Midbrain (tissue), 1 donor: ENCODE results near the gene METTL2B.
"Not testable (repeated sequence)": the region's sequence is repeated elsewhere in the genome, so short reads cannot be mapped to it uniquely, and the experiment has no call there.

Experiments used
- DNase-seq: peaks from one replicate; lab custom pipeline; 2025; lab: John Stamatoyannopoulos, UW

METTL2B gene

DNA sequence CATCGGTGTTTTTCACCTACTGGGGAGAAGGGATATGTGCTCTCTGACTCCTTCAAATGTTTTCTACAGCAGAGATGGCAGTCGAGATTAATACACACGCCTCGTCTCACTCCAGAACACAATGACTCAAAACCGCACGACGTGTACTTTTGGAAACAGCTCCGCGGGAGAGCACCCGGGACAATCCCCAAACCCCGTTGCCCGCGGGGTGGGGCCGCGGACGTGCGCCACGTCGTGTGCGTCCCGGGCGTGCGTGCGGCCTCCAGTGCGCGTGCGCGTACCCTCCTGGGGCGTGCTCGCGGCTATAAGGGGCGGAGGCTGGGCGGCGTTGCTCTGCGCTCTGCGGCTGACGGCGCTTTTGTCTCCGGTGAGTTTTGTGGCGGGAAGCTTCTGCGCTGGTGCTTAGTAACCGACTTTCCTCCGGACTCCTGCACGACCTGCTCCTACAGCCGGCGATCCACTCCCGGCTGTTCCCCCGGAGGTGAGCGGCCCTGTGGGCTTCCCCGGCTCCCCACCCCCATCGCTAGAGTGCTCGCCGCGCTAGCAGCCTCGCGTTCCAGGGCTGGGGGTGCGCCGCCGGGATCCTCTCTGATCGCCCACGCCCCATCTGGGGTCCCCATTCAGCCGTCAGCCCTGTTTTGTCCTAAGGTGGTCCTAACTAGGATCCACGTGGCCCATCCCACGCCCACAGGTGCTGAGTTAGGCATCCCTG, 20.8 kb upstream of the METTL2B start, which contains the start of gene HILPDA:
Gene HILPDA (plus strand): TSS at position 336 of the 712 bp plus-strand sequence. CDS start 1,391 bp downstream, outside the sequence.
- peak; percentile 91 for DNase-seq

DNA sequence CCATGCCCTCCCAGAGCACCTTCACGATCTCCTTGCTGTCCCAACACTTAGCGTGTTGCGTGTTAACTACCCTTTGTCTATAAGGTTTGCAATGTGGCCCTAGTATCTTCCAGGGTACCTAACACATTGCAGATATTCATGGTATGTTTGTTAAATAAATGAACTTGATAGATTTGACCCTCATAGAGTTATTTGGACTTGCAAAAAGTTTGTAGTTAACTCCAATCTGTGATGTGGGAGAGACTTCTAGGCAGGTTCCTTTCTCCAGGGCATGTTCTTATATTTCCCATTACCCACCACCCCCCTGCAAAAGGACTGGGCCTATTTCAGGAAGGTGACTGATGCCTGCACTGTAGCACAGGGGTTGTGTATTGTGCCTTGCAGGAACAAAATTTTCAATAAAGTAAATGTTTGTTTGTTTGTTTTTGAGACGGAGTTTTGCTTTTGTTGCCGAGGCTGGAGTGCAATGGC, 20.3 kb upstream of the METTL2B start:
- no peak for DNase-seq

DNA sequence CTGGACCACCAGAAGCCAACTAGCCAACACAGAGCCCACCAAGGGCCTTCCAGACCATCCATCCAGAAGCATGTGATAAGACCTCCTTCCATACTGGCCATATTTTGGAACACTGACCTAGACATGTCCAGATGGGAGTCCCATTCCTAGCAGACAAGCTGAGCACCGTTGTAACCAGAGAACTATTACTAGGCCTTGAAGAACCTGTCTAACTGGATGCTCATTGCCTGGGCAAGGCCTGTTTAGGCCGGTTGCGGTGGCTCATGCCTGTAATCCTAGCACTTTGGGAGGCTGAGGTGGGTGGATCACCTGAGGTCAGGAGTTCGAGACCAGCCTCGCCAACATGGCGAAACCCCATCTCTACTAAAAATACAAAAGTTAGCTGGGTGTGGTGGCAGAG, 19.2 kb upstream of the METTL2B start:
- not testable (repeated sequence) for DNase-seq

DNA sequence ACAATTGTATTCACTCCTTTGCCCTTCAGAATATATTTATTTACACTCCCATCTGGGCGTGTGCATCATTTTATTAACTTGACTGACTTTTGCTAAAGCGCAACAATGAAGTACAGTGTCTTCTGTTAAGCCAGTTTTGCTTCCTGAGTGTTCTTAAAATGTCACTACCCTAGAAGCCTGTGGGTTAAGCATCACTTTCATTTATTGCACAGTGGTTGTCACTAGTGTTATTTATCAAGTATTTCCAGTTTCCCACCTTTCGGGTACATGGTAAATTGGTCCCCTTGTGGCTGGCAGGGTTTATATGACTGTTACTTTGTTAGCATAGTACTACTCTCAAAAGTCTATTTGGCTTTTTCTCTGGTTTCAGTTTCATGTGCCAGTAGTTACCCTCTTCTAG, 17.6 kb upstream of the METTL2B start:
- DNase-seq, result no peak

DNA sequence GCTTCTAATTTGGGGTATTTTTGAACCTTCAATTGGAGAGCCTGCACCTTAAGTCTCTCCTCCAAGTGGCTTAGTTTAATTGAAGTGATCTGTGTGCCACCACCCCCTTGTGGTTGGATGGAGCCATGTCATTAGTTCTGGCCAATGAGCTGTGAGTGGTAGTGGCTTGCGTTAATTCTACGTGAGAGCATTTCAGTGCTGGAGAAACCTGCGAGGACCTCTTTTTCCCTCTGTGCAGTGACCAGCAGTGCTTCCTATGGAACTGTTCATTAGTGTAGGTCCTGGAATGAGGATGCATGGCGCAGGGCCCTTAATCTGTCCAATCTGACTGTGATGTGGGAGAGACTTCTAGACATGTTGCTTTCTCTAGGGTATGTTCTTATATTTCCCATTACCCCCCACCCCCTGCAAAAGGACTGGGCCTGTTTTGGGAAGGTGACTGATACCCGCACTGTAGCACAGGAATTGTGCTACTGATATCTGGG, 17.1 kb upstream of the METTL2B start:
- peak; percentile 74 for DNase-seq

DNA sequence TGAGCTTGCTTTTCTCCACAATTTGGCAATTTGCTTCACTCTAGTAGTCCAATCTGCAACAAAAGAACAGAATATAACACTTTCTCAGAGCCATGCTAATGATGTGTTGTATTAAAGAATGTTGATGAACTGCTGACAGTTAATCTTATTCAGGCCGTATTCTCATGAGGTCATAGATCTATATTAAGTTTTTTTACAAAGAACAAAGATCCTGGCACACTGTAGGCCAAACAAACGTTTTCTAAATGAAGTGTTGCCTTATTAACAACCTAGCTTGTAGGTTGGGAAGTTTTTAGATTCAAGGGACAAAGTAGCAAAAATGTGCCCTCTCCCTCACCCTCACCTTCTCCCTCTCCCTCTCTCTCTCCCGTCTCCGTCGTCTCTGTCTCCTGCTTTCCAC, 14.1 kb upstream of the METTL2B start:
- no peak for DNase-seq

DNA sequence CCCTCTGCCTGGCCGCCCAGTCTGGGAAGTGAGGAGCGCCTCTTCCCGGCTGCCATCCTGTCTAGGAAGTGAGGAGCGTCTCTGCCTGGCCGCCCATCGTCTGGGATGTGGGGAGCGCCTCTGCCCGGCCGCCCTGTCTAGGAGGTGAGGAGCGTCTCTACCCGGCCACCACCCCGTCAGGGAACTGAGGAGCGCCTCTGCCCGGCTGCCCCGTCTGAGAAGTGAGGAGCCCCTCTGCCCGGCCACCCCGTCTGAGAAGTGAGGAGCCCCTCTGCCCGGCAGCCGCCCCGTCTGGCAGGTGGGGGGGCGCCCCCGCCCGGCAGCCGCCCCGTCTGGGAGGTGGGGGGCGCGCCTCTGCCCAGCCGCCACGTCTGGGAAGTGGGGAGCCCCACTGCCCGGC, 13.2 kb upstream of the METTL2B start:
- not testable (repeated sequence) for DNase-seq

DNA sequence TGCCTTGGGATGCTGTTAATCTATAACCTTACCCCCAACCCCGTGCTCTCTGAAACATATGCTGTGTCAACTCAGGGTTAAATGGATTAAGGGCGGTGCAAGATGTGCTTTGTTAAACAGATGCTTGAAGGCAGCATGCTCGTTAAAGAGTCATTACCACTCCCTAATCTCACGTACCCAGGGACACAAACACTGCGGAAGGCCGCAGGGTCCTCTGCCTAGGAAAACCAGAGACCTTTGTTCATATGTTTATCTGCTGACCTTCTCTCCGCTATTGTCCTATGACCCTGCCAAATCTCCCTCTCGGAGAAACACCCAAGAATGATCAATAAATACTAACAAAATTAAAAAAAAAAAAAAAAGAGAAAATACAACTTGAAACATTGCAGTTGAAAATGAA, 12.6 kb upstream of the METTL2B start:
- DNase-seq, result not testable (repeated sequence)

DNA sequence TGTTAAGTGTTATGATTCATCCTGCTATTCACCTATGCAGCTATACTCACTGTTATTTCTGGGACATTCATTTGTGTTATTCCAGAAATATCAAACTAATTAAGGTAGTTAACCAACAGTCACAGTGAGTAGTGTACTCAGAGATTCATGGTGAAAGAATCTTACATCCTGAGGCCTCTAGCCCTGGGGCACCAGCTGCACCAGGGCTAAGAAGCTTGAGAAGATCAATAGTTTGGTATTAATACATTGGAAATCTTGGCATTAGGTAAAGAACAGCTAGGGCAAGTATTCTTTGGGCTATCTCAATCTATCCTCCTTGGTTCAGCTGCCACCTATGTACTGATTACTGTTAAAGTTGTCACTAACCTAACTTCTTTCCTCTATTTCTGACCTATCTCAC, 9.7 kb upstream of the METTL2B start:
- DNase-seq, result not testable (repeated sequence)

DNA sequence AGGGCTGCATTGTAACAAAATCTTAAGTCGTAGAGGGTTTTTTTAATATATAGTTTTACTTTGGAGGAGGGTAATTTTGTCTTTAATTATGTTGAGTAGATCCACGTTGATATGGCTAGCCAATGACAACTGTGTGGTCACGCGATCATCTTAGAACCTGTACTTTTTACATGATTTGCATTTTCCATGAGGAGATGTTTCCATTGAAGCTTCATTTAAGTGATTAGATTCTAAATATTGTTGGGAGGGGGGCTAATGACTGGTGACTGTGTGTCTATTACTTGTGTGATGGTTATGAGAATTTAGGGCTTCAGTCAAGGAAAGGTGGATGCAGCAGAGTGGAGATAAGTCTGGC, 765 bp downstream of the METTL2B start:
- DNase-seq, result not testable (repeated sequence)

DNA sequence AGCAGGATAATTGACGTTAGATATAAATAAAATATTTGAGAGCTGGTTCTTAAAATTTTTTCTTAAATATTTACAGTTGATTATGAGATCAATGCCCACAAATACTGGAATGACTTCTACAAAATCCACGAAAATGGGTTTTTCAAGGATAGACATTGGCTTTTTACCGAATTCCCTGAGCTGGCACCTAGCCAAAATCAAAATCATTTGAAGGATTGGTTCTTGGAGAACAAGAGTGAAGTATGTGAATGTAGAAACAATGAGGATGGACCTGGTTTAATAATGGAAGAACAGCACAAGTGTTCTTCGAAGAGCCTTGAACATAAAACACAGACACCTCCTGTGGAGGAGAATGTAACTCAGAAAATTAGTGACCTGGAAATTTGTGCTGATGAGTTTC, 2.5 kb downstream of the METTL2B start:
- not testable (repeated sequence) for DNase-seq

DNA sequence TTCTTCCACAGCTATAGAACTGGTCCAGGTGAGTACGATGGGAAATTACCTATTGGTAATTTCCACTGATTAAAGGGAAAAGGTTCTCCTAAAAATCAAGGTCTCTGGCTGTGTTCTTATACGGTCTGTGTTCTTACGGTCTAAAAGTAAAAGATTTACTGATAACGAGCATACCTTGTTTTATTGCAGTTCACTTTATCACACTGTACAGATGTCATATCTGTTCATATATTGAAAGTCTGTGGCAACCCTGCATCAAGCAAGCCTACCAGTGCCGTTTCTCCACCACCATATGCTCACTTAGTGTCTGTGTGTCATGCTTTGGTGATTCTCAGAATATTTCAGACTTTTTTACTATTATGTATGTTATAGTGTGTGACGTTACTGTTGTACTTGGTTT, 11.6 kb downstream of the METTL2B start:
- DNase-seq, result not testable (repeated sequence)

DNA sequence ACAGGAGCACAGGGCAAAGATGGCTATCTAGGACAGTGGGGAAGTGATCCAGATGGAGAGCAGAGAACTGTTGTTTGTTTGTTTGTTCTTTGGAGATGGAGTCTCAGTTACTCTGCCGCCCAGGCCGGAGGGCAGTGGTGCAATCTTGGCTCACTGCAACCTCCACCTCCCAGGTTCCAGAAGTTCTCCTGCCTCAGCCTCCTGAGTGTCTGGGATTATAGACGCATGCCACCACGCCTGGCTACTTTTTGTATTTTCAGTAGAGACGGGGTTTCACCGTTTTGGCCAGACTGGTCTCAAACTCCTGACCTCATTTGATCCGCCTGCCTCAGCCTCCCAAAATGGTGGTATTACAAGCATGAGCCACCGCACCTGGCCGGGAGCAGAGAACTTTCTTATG, 20.9 kb downstream of the METTL2B start:
- DNase-seq, result no peak

DNA sequence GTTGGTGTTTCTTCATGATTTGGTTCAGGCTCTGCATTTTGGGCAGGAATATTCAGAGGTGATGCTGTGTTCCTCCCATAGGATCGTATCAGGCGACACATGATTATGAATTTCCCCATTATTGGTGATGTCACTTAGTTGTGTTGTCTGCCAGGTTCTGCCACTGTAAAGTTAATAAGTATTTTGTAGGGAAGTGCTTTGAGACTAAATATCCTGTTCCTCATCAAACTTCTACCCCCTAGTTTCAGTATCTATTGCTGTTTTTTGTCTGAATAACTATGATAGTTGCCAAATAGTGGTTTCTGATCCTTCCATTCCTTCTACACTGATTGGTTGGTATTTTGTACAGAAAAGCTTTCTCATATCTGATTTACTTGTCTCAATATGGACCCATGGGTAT, 28.9 kb downstream of the METTL2B start:
- not testable (repeated sequence) for DNase-seq

DNA sequence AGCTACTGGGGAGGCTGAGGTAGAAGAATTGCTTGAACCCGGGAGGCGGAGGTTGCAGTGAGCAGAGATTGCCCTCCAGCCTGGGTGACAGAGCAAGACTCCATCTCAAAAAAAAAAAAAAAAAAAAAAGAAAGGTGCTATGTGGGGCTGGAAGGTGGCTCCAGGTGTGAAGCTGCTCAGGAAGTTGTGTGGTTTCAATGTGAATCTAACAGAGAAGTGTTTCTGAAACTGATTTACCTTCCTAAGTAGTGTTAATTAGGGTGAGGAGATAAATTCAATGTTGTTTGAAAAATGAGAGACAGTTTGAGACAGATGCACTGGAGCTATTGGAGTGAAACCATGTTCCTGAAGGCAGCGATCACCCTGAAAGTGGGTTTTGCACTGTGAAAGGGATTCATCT, 30.3 kb downstream of the METTL2B start:
- not testable (repeated sequence) for DNase-seq

DNA sequence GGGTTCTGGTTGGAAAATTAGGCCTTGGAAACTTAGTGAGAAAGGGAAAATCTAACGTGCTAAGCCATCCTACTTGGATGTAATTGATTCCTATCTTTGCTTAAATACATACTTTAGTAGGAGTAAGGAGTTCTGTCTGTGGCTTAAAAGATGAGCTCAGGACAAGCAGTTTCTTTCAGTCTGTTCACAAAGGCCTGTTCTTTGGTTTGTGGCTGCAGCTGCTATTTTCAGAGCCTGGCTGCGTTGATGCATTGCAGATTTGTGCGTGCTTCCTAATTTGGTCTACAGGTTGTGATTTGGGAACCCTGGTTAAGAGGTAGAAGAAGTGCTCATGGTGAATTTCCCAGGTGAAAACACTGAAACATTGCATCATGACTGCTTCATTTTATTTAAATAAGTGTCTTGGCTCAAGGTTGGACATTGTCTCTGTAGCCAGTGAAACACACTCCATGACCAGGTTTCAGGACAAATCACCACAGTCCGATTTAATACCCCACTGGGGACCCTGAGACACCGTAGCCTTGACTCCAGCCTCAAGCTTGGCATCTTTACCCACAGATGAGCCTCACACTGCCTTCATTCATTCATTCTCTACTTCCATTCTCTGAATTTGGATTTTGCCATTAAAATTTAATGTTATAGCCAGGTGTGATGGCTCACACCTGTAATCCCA, 30.9 kb downstream of the METTL2B start:
- peak; percentile 25 for DNase-seq

DNA sequence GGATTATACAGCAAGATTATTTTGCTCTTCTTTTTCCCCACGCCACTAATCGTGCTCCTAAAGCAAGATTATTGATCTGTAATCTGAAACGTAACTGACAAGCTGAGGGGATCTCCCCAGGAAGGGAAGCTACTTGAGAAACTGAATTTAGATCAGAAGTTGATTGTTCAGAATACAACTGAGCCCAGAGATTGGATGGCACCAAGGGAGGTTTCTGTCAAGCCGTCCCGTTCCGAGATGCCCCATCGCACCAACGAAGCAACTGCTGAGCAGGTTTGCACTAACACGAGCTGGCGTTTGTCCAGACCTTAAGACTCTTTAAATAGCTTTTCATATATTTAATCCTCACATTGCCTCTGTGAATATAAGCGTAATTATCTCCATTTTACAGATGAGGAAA, 35.1 kb downstream of the METTL2B start:
- DNase-seq, result not testable (repeated sequence)

DNA sequence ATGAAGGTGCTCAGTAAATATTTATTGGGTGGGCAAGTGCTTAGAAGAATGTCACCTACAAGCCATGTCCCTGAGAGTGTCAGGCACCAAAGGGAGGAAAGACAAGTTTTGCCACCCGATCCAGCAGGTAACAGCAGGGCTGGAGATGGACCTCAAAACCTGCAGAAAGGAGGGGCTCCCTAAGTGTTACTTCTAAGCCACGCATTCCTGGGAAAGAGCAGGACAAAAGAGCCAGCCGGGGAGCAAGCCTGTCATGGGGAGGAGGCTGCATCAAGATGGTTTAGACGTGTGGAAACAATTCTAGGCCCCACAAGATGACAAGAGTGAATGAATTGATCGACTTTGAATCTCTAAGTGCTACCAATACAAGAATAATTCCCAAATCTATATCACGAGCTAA, 38.7 kb downstream of the METTL2B start:
- not testable (repeated sequence) for DNase-seq

DNA sequence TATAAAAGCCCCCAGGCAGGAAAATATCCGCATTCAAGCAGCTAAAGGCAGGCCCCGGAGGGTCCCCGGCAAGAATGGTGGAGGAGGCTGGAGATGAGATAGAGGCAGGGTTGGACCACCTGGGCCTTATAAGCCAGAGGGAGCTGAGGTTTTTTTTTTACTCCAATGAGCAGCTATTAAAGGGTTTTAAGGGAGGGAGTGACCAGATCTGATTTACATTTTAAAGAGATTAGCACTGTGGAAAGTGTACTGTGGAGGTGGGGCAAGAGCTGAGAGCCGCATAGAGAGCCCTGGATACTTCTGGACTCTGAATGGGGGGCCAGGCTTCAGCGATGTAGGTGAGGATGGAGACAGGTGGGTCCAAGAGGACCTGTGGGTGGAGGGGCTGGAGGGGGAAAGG, 40.5 kb downstream of the METTL2B start:
- not testable (repeated sequence) for DNase-seq

DNA sequence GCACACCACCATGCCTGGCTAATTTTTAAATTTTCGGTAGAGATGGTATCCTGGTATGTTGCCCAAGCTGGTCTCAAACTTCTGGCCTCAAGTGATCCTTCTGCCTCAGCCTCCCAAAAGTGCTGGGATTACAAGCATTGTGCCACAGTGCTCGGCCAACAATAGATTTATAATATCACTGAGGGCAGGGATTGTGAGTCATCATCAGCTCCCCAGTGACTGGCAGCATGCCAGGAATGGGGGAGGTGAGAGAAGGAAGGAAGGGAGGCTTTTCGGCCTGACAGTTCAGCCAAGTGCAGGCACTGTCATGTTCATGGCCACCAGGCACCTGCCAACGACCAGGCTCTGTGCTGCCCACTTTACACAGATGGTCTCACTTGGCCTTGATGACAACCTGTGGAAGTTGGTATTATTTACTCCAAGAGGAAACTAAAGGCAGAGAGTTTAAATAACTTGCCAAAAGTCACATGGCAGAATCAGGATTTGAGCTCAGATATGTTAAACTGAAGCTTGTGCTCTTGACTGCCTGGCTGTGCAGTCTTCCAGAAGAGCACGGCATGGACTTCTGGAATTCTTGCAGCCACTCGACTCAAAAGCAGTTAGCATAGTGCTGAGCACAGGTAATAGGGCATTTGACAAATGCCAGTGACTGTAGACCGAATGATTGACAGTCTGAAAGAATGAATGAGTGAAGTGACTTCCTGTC, 46.8 kb downstream of the METTL2B start:
- not testable (repeated sequence) for DNase-seq

DNA sequence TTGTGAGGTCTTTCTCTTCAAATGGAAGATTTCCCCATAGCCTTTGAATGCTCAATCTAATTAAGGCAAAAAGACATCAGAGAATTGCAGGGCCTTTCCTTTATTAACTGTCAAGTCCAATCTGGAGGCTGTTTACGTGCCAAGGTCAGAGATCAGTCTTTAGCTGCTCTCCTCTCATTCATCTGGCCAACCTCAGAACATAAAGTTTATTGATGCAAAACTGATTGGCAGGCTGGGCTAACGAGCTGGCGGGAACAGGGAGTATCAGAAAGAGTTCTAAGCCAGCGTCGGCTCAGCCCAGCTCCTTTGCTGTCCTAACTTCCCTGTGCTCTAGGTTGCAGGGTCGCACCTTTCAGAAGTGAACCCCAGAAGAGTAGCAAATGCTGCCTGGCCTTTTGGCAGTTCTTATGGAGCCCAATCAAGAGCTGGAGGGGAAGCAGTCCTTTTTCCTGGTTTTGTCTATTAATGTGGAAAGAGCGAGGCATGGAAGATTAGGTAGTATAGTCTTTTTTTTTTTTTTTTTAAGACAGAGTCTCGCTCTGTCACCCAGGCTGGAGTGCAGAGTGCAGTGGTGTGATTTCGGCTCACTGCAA, 47.5 kb downstream of the METTL2B start:
- DNase-seq, result not testable (repeated sequence)

DNA sequence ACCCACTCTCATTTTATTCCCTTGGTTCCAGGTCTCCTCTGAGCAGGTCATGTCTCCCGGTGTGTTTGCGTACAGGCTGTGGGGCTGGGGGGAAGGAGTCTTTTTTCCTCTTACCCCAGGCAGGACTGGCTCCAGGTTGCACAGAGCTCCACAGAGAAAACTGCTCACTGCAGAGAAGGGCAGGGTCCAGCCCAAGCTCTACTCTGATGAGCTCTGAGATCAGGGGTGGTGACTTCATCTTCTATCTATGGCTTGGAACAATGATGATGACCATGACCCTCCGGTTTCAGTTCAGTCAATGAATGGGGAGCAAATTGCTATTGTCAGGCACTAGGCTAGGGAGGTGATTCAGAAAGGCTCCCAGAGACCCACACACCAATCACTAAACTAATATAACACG, 49.0 kb downstream of the METTL2B start:
- not testable (repeated sequence) for DNase-seq
